PFSK-1 (cell line): ENCODE data around the gene USH2A.

ENCODE experiments used
- FOXP2 ChIP-seq: optimal IDR thresholded peaks from 2 replicates; pipeline ENCODE3; 2011; ENCODE audit warnings: borderline replicate concordance, control low read depth, inconsistent platforms; ENCODE audit not compliant: insufficient read depth; ENCODE audit errors: extremely low read length, extremely low read depth
- POLR2AphosphoS5 ChIP-seq: IDR thresholded peaks from 2 replicates; pipeline ENCODE4 v1.6.1; 2012; ENCODE audit warnings: low read depth, mild to moderate bottlenecking, control low read depth, low read length, moderate library complexity
- SIN3A ChIP-seq: IDR thresholded peaks from 2 replicates; pipeline ENCODE4 v1.6.1; 2012; ENCODE audit warnings: mild to moderate bottlenecking, low read length, moderate library complexity, borderline replicate concordance; ENCODE audit not compliant: insufficient read depth
- TAF1 ChIP-seq: IDR thresholded peaks from 2 replicates; pipeline ENCODE4 v1.6.1; 2012; ENCODE audit warnings: low read length, control low read depth, borderline replicate concordance; ENCODE audit not compliant: insufficient read depth
- TF ChIP-seq, protein P1 (sequence below), 2 experiments: IDR thresholded peaks; 2 replicates each; pipeline versions ENCODE4 v1.6.1 to v1.8.0; 2011 to 2012; ENCODE audit warnings: low read depth in 2 of 2, low read length in 2 of 2, control low read depth in 1 of 2, inconsistent platforms in 1 of 2, mild to moderate bottlenecking in 1 of 2, moderate library complexity in 1 of 2; ENCODE audit not compliant: insufficient read depth in 1 of 2

The USH2A gene

DNA sequence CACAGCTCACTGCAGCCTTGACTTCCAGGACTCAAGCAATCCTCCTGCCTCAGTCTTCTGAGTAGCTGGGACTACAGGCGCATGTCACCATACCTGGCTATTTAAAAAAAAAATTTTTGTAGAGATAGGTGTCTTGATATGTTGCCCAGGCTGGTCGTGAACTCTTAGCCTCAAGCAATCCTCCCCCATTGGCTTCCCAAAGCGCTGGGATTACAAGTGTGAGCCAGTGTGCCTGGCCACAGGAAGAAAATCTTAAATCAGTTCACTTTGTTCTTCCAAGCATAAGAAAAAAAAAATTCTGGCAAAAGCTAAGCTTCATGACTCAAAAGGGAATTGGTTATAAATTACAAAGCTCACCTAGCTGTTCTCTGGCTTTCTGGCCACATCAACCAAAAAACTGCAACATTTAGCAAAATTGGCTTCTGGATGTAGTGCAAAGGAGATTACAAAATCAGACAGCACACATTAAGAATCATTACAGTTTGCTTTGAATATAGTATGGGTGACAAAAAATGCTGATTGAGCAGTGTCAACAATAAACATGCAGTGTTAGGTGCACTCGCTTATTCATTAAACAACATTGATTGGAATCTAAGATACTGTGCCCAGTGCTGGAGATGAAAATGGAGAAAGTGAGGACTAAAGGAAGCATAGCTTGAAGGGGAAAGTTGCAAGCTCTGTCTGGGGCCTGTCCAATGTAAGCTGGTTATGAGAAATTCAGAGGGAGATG, 779.5 kb downstream of the USH2A start:
- TF ChIP-seq SIN3A (no peak), TAF1 (no peak), FOXP2 (no peak), POLR2AphosphoS5 (no peak)
- TF ChIP-seq, protein P1, sequence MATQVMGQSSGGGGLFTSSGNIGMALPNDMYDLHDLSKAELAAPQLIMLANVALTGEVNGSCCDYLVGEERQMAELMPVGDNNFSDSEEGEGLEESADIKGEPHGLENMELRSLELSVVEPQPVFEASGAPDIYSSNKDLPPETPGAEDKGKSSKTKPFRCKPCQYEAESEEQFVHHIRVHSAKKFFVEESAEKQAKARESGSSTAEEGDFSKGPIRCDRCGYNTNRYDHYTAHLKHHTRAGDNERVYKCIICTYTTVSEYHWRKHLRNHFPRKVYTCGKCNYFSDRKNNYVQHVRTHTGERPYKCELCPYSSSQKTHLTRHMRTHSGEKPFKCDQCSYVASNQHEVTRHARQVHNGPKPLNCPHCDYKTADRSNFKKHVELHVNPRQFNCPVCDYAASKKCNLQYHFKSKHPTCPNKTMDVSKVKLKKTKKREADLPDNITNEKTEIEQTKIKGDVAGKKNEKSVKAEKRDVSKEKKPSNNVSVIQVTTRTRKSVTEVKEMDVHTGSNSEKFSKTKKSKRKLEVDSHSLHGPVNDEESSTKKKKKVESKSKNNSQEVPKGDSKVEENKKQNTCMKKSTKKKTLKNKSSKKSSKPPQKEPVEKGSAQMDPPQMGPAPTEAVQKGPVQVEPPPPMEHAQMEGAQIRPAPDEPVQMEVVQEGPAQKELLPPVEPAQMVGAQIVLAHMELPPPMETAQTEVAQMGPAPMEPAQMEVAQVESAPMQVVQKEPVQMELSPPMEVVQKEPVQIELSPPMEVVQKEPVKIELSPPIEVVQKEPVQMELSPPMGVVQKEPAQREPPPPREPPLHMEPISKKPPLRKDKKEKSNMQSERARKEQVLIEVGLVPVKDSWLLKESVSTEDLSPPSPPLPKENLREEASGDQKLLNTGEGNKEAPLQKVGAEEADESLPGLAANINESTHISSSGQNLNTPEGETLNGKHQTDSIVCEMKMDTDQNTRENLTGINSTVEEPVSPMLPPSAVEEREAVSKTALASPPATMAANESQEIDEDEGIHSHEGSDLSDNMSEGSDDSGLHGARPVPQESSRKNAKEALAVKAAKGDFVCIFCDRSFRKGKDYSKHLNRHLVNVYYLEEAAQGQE (IDR thresholded peaks at IDR 0.05; ENCODE audit: insufficient read depth in 1 of 2, low read depth in 2 of 2, low read length in 2 of 2), result no peak

DNA sequence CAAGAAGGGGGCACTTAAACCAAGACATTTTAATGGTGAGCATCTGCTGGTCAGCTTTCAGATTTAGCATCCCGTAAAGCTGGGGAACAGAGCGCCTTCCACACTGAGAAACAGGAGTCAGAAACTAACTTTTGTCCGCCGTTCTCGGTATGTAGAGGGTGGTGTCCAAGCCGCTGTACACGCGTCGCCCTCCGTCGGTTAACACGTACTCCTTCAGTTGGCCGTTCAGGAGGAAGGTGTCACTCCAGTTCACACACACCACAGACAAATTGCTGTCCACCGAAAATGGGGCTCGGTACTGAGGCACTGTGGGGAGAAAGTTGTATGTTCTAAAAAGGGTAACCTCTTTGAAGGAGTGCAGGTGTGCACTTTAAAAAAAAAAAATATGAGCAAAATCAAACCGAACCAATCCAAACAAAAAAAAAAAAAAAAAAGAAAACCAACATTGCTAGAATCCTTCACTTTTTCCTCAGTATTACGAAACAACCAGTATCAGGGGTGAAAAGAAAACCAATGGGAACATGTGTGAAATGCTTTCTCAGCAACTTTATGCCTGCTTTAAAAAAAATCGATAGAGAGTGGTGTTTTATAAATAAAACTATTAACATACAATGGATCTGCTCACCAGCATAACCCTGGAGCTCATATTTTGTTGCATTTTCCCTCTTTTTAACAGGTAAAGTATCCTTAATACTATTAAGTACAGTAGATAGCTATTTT, 782.7 kb downstream of the USH2A start:
- TF ChIP-seq, protein P1 (IDR thresholded peaks at IDR 0.05; ENCODE audit: insufficient read depth in 1 of 2, low read depth in 2 of 2, low read length in 2 of 2), result no peak
- no peak for TF ChIP-seq TAF1
- no peak for TF ChIP-seq FOXP2
- TF ChIP-seq SIN3A, result no peak
- no peak for TF ChIP-seq POLR2AphosphoS5

DNA sequence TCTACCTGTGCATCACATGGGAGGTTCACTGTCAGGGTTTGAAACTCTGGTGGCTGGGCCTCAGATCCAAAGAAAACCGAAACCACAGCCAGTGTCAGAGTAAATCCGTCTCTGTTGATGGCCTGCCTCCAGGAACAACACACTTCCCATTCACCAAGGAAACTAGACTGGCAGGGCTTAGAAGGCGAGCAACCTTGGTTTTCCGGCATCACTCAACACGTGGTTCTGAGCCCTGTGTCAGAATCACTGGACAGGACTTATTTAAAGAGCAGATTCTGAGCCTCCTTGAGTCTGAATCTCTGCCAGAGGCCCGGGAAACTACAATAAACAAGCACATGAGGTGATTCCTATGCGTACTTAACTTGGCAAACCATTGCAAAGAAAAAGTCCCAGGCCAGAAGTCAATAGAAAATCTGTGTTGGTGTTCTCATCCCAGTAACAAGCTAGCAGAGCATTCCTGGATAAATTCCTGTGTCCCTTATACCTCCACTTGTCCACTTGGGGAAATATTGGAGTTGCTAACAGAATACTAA, 786.1 kb downstream of the USH2A start:
- TF ChIP-seq TAF1 (no peak), POLR2AphosphoS5 (no peak), FOXP2 (no peak), SIN3A (no peak)
- TF ChIP-seq, protein P1 (IDR thresholded peaks at IDR 0.05; ENCODE audit: insufficient read depth in 1 of 2, low read depth in 2 of 2, low read length in 2 of 2), result no peak

GRCh38 chr1:215636258-215636965, 786.8 kb downstream of the USH2A start:
- TF ChIP-seq TAF1 (no peak), POLR2AphosphoS5 (no peak), SIN3A (no peak), FOXP2 (no peak)
- TF ChIP-seq, protein P1 (IDR thresholded peaks at IDR 0.05; ENCODE audit: insufficient read depth in 1 of 2, low read depth in 2 of 2, low read length in 2 of 2), result no peak
